ENCODE results near the gene HAPLN2.

HAPLN2 gene

DNA sequence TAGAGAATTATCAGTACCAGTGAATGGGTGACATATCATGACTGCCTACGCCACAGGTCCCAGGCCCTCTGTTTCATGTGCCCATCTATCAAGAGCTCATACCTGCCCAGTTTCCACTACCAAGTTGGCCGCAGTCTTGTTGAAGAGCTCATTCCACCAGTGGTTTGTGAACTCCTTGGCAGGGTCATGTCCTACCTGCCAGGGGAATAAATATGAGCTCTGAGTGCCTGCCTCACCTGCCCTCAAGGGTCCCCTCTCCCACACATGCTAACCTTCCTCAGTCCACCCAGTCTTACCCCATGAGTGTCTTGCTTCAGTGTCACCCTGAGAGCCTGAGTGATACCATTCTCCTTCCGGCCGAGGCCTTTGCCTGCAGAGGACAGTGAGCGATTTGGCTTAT is 21.1 kb upstream of the HAPLN2 start:
- TF ChIP-seq CTCF (conservative IDR thresholded peaks at IDR 0.05; ENCODE audit: control insufficient read depth, insufficient read depth, low read depth, low read length) = no peak
- H3K4me3 ChIP-seq (ENCODE audit: control insufficient read depth, low read depth, low read length) = no peak overlapping the region
- DNase-seq (ENCODE audit: low read depth) = no peak

GRCh38 chr1:156598731-156599432 is 20.3 kb upstream of the HAPLN2 start:
- no peak for DNase-seq (ENCODE audit: low read depth)
- TF ChIP-seq CTCF (conservative IDR thresholded peaks at IDR 0.05; ENCODE audit: control insufficient read depth, insufficient read depth, low read depth, low read length) = no peak
- H3K4me3 ChIP-seq (ENCODE audit: control insufficient read depth, low read depth, low read length) = no peak overlapping the region

DNA sequence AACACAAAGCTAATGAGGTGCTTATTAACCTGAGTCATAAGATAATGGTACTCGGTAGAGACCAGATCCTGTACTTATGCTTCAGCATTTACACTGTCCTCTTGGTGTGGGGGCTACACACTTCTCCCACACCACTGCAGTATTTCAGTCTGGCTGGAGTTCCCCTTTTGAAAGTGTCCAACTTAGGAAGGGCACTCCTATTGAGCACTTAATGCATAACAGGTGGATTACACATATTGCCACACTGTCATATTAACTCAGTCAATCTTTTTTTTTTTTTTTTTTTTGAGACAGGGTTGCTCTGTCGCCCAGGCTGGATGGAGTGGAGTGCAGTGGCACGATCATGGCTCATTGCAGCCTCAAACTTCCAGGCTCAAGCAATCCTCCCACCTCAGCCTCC is 19.4 kb upstream of the HAPLN2 start:
- no peak overlapping the region for H3K4me3 ChIP-seq (ENCODE audit: control insufficient read depth, low read depth, low read length)
- TF ChIP-seq CTCF (conservative IDR thresholded peaks at IDR 0.05; ENCODE audit: control insufficient read depth, insufficient read depth, low read depth, low read length) = peak; percentile 1
- peak; percentile 22 for DNase-seq (ENCODE audit: low read depth)

- peak overlapping the region; percentile 97 for H3K4me3 ChIP-seq (ENCODE audit: control insufficient read depth, low read depth, low read length)
- TF ChIP-seq CTCF (conservative IDR thresholded peaks at IDR 0.05; ENCODE audit: control insufficient read depth, insufficient read depth, low read depth, low read length) = no peak
- peak; percentile 16 for DNase-seq (ENCODE audit: low read depth)
Measured at GRCh38 chr1:156600733-156601121, 18.5 kb upstream of the HAPLN2 start.

GRCh38 chr1:156601122-156601830 is 17.9 kb upstream of the HAPLN2 start, which contains the start of gene GPATCH4:
TSS of gene GPATCH4 (minus strand) at chr1:156601479.
- DNase-seq (ENCODE audit: low read depth) = peak; percentile 95
- H3K4me3 ChIP-seq (ENCODE audit: control insufficient read depth, low read depth, low read length) = peak within 1 kb of the TSS; percentile 97

GRCh38 chr1:156601892-156602291 is 17.3 kb upstream of the HAPLN2 start:
- no peak for DNase-seq (ENCODE audit: low read depth)
- peak overlapping the region; percentile 97 for H3K4me3 ChIP-seq (ENCODE audit: control insufficient read depth, low read depth, low read length)
- no peak for TF ChIP-seq CTCF (conservative IDR thresholded peaks at IDR 0.05; ENCODE audit: control insufficient read depth, insufficient read depth, low read depth, low read length)

More at GRCh38 chr1:156601122-156601830, 17.9 kb upstream of the HAPLN2 start, which contains the start of gene GPATCH4:
- TF ChIP-seq CTCF (conservative IDR thresholded peaks at IDR 0.05; ENCODE audit: control insufficient read depth, insufficient read depth, low read depth, low read length) = no peak
